Upper lobe of right lung (tissue), 1 donor: ENCODE results near the gene SIPA1L3. TPM values are rescaled to one million over a fixed set of nuclear protein-coding genes. Genes with fewer than 3 reads are reported as not detected.

Experiments
- ATAC-seq: fragments of 200-7000 bp; cut with Tn5 transposase; one replicate; pipeline ENCODE4 v1.9.1; 2020; ENCODE audit warnings: mild to moderate bottlenecking, moderate library complexity
- DNase-seq: peaks from one replicate; pipeline ENCODE4 v3.0.0-alpha.2; 2020
- H3K27ac ChIP-seq: fragments of 200-600 bp; one replicate; pipeline ENCODE4 v1.8.0; 2022
- H3K27me3 ChIP-seq: fragments of 200-600 bp; one replicate; pipeline ENCODE4 v1.8.0; 2022; ENCODE audit warnings: mild to moderate bottlenecking
- H3K36me3 ChIP-seq: fragments of 200-600 bp; one replicate; pipeline ENCODE4 v1.8.0; 2022
- H3K4me1 ChIP-seq: fragments of 200-600 bp; one replicate; pipeline ENCODE4 v1.8.0; 2022
- H3K4me3 ChIP-seq: fragments of 200-600 bp; one replicate; pipeline ENCODE4 v1.8.0; 2022; ENCODE audit warnings: mild to moderate bottlenecking
- H3K9me3 ChIP-seq: fragments of 200-600 bp; one replicate; pipeline ENCODE4 v1.8.0; 2022
- intact Hi-C: fragments of 100-400 bp; cut with DNase I; formaldehyde crosslinking; loops from one replicate; pipeline ENCODE4 v1.11.0; 2022
- total RNA-seq: library from RNA; stranded (reverse); fragmentation: NEBNext Ultra II Directional; extraction: Animal tissue kit (Norgen Biotek cat#: 25700); gene quantifications from one replicate; pipeline ENCODE4 v1.2.1, GENCODE V29; 2021
- TF ChIP-seq, protein P1 (sequence below): fragments of 200-600 bp; IDR thresholded peaks from one replicate; pipeline ENCODE4 v1.8.0; 2022; ENCODE audit warnings: antibody characterized with exemption
- donor health status: DM: no; HTN: yes; CAD: no; lungs with severe emphysema.

Gene SIPA1L3
- total RNA-seq, 1 donor from 2014 or later = 66.3 TPM

DNA sequence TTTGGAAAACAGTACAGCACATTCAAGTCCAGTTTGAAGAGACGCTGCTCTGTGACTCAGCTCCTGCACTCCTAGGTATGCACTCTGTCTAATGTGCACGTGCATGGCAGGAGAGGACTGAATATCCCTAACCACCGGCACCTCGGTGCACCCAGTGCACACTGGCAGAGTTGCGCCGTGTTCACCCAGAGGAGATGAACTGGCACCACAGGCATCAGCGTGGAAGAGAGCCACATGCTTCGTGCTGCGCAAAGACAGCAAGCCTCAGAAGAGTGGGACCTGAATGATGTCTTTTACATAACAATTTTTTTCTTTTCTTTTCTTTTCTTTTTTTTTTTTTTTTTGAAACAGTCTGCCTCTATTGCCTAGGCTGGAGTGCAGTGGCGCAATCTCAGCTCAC, 194.7 kb downstream of the SIPA1L3 start:
- no peaks in the 10 kb centered on the region for H3K9me3 ChIP-seq
- H3K36me3 ChIP-seq = peaks cover 49% of the 10 kb centered on the region
- H3K27ac ChIP-seq = no peak overlapping the region
- intact Hi-C loops = no loop called here
- H3K4me1 ChIP-seq = no peaks in the 10 kb centered on the region
- H3K4me3 ChIP-seq = no peak overlapping the region
- H3K27me3 ChIP-seq = no peaks in the 10 kb centered on the region
- TF ChIP-seq, protein P1, sequence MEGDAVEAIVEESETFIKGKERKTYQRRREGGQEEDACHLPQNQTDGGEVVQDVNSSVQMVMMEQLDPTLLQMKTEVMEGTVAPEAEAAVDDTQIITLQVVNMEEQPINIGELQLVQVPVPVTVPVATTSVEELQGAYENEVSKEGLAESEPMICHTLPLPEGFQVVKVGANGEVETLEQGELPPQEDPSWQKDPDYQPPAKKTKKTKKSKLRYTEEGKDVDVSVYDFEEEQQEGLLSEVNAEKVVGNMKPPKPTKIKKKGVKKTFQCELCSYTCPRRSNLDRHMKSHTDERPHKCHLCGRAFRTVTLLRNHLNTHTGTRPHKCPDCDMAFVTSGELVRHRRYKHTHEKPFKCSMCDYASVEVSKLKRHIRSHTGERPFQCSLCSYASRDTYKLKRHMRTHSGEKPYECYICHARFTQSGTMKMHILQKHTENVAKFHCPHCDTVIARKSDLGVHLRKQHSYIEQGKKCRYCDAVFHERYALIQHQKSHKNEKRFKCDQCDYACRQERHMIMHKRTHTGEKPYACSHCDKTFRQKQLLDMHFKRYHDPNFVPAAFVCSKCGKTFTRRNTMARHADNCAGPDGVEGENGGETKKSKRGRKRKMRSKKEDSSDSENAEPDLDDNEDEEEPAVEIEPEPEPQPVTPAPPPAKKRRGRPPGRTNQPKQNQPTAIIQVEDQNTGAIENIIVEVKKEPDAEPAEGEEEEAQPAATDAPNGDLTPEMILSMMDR = no peak
- ATAC-seq (no peak), DNase-seq (no peak)

GRCh38 chr19:38105574-38105973, 198.6 kb downstream of the SIPA1L3 start:
- Histone ChIP-seq H3K27ac (no peak overlapping the region), H3K4me3 (no peak overlapping the region), H3K4me1 (no peaks in the 10 kb centered on the region), H3K9me3 (no peaks in the 10 kb centered on the region), H3K36me3 (peaks cover 70% of the 10 kb centered on the region), H3K27me3 (no peaks in the 10 kb centered on the region)
- DNase-seq (no peak), ATAC-seq (no peak)
- intact Hi-C loops = no loop called here
- TF ChIP-seq, protein P1 = no peak

GRCh38 chr19:38107129-38107528, 200.1 kb downstream of the SIPA1L3 start:
- Histone ChIP-seq H3K4me1 (no peaks in the 10 kb centered on the region), H3K27ac (no peak overlapping the region), H3K36me3 (peaks cover 70% of the 10 kb centered on the region), H3K9me3 (no peaks in the 10 kb centered on the region), H3K27me3 (no peaks in the 10 kb centered on the region), H3K4me3 (no peak overlapping the region)
- TF ChIP-seq, protein P1 = no peak
- DNase-seq (no peak), ATAC-seq (peak; percentile 27)
- intact Hi-C loops = no loop called here

DNA sequence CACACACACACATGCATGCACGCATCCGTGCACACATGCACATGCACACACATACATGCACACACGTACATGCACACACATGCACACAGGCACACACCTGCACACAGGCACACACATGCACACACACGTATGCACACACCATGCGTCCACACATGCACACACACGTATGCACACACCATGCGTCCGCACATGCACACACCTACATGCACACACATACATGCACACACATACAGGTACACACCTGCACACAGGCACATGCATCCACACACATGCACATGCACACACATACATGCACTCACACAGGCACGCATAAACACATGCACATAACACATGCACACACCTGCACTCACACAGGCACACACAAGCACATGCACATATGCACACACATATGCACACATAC, 204.9 kb downstream of the SIPA1L3 start:
- intact Hi-C loops = no loop called here

GRCh38 chr19:38114651-38115050, 207.6 kb downstream of the SIPA1L3 start:
- peaks cover 50% of the 10 kb centered on the region for H3K36me3 ChIP-seq
- ATAC-seq = no peak

More for the DNA sequence above, 204.9 kb downstream of the SIPA1L3 start:
- H3K4me3 ChIP-seq = no peak overlapping the region
- H3K36me3 ChIP-seq = peaks cover 61% of the 10 kb centered on the region
- no peak for DNase-seq
- H3K4me1 ChIP-seq = no peaks in the 10 kb centered on the region
- H3K27ac ChIP-seq = no peak overlapping the region
- TF ChIP-seq, protein P1 = no peak
- no peaks in the 10 kb centered on the region for H3K27me3 ChIP-seq
- peak; percentile 17 for ATAC-seq
- no peaks in the 10 kb centered on the region for H3K9me3 ChIP-seq

More at GRCh38 chr19:38114651-38115050, 207.6 kb downstream of the SIPA1L3 start:
- no peaks in the 10 kb centered on the region for H3K27me3 ChIP-seq
- no peak for DNase-seq
- H3K9me3 ChIP-seq = no peaks in the 10 kb centered on the region
- intact Hi-C loops = no loop called here
- no peak overlapping the region for H3K27ac ChIP-seq
- H3K4me1 ChIP-seq = no peaks in the 10 kb centered on the region
- no peak overlapping the region for H3K4me3 ChIP-seq
- TF ChIP-seq, protein P1 = no peak
